ENCODE measurements around the gene GLMN.

The GLMN gene, protein sequence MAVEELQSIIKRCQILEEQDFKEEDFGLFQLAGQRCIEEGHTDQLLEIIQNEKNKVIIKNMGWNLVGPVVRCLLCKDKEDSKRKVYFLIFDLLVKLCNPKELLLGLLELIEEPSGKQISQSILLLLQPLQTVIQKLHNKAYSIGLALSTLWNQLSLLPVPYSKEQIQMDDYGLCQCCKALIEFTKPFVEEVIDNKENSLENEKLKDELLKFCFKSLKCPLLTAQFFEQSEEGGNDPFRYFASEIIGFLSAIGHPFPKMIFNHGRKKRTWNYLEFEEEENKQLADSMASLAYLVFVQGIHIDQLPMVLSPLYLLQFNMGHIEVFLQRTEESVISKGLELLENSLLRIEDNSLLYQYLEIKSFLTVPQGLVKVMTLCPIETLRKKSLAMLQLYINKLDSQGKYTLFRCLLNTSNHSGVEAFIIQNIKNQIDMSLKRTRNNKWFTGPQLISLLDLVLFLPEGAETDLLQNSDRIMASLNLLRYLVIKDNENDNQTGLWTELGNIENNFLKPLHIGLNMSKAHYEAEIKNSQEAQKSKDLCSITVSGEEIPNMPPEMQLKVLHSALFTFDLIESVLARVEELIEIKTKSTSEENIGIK

DNA sequence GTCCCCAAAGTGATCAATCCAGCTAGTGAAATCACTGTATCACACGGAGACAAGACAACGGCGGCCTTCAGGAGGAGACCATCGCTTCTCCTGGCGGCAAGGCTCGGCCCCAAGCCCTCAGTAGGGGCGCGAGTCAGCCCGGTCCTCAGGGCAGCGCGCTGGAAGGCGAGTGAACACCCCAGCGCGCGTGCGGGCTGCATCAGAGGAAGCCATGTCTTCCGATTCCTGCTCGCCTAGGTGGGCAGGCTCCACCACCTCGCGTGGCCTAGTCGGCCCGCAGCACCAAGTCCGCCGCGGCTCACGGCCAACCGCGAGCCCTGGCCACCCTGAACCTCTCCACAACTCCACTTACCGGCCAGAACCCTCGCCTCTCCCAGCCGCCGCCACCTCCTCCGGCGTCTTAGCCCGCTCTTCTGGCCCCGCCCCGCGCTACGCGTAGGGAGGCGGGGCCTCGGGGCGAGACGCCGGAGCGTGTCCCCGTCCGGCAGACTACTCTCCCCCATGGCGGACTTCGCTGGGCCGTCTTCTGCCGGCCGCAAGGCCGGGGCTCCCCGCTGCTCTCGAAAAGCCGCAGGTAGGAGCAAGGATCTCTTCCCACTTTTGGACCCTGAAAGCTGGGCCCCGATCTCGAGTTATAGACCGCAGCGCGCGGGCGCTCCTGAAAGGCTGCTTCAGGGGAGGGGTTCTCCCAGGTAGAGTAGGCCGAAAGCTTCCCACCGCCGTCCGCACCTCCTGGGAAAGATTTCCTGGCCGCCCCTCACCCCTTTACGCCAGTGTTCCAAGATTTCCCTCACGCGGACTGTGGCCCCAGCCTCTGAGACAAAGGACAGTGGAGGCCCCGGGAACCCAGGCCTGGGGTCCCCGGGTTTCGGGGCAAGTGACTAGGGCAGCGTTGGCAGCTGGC lies at the start of gene GLMN, which contains the start of gene RPAP2:
Gene GLMN (minus strand): TSS at position 415 of the 904 bp plus-strand sequence. CDS start 988 bp downstream, outside the sequence.
Gene RPAP2 (plus strand): TSS at position 487 of the 904 bp plus-strand sequence. CDS start 15 bp downstream, at position 502.
- Mint-ChIP-seq H3K4me3 (peak within 1 kb of the TSS; percentile 92), H3K27ac (peak within 1 kb of the TSS; percentile 97), H3K9me3 (no peaks in the 10 kb centered on the region), H3K36me3 (peaks cover 85% of the 10 kb centered on the region), H3K4me1 (peaks cover 34% of the 10 kb centered on the region)
- DNase-seq (ENCODE audit: low spot score in 2 of 2) (peak; percentile 69 to 87), ATAC-seq (peak; percentile 98)

DNA sequence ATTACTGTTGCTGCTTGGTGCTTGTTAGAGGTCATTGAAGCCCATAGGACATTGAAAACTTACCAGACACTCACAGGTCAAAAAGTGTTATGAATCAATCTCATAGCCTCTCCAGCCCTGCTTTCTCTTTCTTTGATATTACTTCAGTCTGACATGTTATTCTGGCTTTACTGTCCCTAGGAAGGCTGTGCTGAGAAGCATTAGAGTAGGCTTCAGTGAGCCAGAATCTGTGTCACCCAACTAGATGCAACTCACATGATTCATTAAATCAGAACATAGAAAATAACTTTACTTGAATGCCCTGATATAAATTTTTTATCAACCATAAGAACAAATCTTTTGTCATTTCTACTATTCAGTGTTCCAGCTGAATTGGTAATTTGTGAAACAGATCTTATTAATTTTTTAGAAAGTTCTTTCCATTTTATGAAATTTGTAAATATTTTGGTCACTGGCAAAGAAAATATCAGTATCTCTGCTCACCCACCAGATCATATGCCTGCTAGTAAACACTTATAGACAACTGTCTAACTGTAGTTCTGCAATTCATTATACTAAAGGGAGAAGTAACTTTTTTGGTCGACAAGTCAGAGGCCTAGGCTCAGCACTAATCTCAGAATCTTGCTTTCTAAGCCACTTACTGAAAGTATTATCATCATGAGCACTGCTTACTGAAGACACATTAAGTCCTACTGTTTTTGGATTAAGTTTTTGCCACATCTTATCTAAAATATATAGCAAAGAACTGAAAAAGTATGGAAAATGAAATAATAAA lies 48.3 kb upstream of the GLMN start:
- Mint-ChIP-seq H3K27ac (no peak overlapping the region), H3K4me3 (no peak overlapping the region), H3K4me1 (peaks cover 9% of the 10 kb centered on the region), H3K9me3 (no peaks in the 10 kb centered on the region), H3K36me3 (peaks cover 48% of the 10 kb centered on the region)
- no peak for ATAC-seq
- DNase-seq (ENCODE audit: low spot score in 2 of 2), result no peak

GRCh38 chr1:92343061-92343460 lies 44.3 kb upstream of the GLMN start:
- H3K27ac Mint-ChIP-seq, result no peak overlapping the region
- peaks cover 57% of the 10 kb centered on the region for H3K36me3 Mint-ChIP-seq
- DNase-seq (ENCODE audit: low spot score in 2 of 2) (no peak), ATAC-seq (no peak)
- no peak overlapping the region for H3K4me3 Mint-ChIP-seq
- H3K4me1 Mint-ChIP-seq, result peaks cover 2% of the 10 kb centered on the region
- H3K9me3 Mint-ChIP-seq, result no peaks in the 10 kb centered on the region

DNA sequence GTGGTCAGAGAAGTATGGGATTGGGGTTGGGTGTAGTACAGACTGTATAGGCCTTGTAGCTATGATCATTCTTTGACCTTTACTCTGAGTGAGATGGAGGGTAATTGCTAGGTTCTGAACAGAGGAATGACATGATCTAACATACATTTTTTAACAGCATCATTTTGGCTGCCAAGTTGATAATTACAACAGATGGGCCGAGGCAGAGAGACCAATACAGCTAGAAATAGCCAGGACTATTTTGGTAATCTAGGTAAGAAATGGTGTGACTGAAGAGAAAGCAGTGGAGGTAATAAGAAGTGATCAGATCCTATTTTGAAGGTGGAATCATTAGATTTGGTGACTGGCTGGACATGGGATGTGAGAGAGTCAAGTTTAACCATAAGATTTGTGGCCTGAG lies 43.6 kb upstream of the GLMN start:
- no peaks in the 10 kb centered on the region for H3K4me1 Mint-ChIP-seq
- no peak for ATAC-seq
- H3K9me3 Mint-ChIP-seq, result no peaks in the 10 kb centered on the region
- H3K36me3 Mint-ChIP-seq, result peaks cover 52% of the 10 kb centered on the region
- H3K27ac Mint-ChIP-seq, result no peak overlapping the region
- no peak overlapping the region for H3K4me3 Mint-ChIP-seq
- no peak for DNase-seq (ENCODE audit: low spot score in 2 of 2)

GRCh38 chr1:92340154-92340553 lies 41.4 kb upstream of the GLMN start:
- Mint-ChIP-seq H3K36me3 (peaks cover 41% of the 10 kb centered on the region), H3K27ac (no peak overlapping the region), H3K9me3 (no peaks in the 10 kb centered on the region), H3K4me1 (no peaks in the 10 kb centered on the region), H3K4me3 (no peak overlapping the region)
- DNase-seq (ENCODE audit: low spot score in 2 of 2) (no peak), ATAC-seq (no peak)

DNA sequence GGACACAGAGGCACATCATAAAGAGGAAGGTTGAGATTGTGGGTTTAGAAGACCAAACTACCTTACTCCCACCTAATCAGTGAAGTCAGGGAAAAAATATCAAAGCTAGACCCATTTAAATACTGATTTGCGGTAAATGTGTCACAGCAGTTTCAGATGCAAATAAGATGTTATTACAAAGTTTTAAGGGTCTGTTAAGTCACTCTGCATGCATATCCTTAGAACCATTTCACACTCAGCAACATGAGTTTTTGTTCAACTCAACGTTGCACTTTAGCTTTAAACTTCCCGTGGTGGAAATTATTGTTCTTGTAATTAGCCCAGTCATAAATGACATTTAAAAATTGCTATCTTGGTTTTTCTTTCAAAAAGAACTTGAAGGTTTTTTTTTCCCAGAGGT lies 34.9 kb upstream of the GLMN start:
- DNase-seq (ENCODE audit: low spot score in 2 of 2) (no peak), ATAC-seq (peak; percentile 55)
- Mint-ChIP-seq H3K4me3 (no peak overlapping the region), H3K9me3 (no peaks in the 10 kb centered on the region), H3K36me3 (peaks cover 42% of the 10 kb centered on the region), H3K27ac (no peak overlapping the region), H3K4me1 (peaks cover 23% of the 10 kb centered on the region)

DNA sequence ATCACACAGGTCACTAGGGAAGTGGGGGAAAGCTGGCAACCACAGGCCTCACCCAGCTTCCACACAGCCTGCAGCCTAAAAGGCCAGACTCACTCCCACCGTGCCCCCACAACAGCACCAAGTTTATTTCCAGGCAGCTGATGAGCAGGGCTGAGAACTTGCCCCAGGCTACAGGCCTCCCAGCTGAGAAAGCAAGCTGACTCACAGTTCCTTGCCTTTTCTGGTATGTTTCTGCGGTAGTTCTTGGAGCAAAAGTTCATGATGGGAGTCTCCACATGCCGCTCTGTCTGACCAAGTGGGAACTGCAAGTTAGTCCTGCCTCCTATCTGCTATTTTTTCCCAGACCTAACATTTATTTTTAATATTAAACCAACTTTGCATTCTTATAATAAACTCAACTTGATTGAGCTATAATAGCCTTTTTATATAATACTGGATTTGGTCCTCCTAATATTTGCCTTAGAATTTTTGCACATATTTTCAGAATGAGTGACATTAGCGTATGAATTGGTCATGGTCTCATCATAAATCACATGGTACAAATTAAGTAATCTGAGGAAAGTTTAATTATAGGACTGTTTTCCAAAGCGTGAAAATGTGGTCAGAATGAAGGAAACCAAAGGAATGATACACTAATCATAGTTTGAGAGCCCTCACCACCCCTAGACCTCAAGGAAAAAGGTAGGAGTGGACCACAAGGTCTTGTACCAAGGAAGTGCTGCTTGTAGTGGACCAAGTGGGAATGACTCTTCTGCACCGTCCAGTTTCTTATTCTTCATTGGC lies 30.8 kb upstream of the GLMN start:
- Mint-ChIP-seq H3K27ac (no peak overlapping the region), H3K4me1 (peaks cover 26% of the 10 kb centered on the region), H3K4me3 (no peak overlapping the region), H3K9me3 (peaks cover 3% of the 10 kb centered on the region), H3K36me3 (peaks cover 36% of the 10 kb centered on the region)
- ATAC-seq (no peak), DNase-seq (ENCODE audit: low spot score in 2 of 2) (no peak)

- ATAC-seq, result no peak
- Mint-ChIP-seq H3K27ac (no peak overlapping the region), H3K36me3 (peaks cover 36% of the 10 kb centered on the region)
Observed at GRCh38 chr1:92327794-92328193, 29.0 kb upstream of the GLMN start.

DNA sequence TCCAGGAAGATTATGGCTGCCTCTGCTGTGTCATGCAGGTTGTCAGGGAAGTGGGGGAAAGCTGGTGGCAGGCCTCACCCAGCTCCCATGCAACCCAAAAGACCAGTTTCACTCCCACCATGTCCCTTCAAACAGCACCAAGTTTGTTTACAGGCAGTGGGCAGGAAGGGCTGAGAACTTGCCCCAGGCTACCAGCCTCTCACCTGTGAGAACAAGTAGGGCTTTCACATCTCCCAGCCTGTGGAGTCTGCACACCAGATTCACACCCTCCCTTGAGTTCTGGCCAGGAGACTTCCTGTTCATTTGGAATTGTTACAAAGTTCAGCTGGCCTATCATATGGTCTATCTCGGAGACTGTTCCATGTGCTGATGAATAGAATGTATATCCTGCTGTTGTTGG lies 27.9 kb upstream of the GLMN start:
- Mint-ChIP-seq H3K9me3 (peaks cover 3% of the 10 kb centered on the region), H3K4me3 (no peak overlapping the region), H3K27ac (no peak overlapping the region), H3K36me3 (peaks cover 47% of the 10 kb centered on the region), H3K4me1 (peaks cover 25% of the 10 kb centered on the region)
- DNase-seq (ENCODE audit: low spot score in 2 of 2), result no peak
- no peak for ATAC-seq

More at GRCh38 chr1:92327794-92328193, 29.0 kb upstream of the GLMN start:
- peaks cover 31% of the 10 kb centered on the region for H3K4me1 Mint-ChIP-seq
- no peak overlapping the region for H3K4me3 Mint-ChIP-seq
- no peak for DNase-seq (ENCODE audit: low spot score in 2 of 2)
- H3K9me3 Mint-ChIP-seq, result peaks cover 3% of the 10 kb centered on the region

GRCh38 chr1:92324784-92325183 lies 26.0 kb upstream of the GLMN start:
- DNase-seq (ENCODE audit: low spot score in 2 of 2), result no peak
- H3K4me3 Mint-ChIP-seq, result peak overlapping the region; percentile 50
- H3K4me1 Mint-ChIP-seq, result peaks cover 17% of the 10 kb centered on the region
- no peak overlapping the region for H3K27ac Mint-ChIP-seq
- H3K36me3 Mint-ChIP-seq, result peaks cover 59% of the 10 kb centered on the region
- peaks cover 3% of the 10 kb centered on the region for H3K9me3 Mint-ChIP-seq
- no peak for ATAC-seq

DNA sequence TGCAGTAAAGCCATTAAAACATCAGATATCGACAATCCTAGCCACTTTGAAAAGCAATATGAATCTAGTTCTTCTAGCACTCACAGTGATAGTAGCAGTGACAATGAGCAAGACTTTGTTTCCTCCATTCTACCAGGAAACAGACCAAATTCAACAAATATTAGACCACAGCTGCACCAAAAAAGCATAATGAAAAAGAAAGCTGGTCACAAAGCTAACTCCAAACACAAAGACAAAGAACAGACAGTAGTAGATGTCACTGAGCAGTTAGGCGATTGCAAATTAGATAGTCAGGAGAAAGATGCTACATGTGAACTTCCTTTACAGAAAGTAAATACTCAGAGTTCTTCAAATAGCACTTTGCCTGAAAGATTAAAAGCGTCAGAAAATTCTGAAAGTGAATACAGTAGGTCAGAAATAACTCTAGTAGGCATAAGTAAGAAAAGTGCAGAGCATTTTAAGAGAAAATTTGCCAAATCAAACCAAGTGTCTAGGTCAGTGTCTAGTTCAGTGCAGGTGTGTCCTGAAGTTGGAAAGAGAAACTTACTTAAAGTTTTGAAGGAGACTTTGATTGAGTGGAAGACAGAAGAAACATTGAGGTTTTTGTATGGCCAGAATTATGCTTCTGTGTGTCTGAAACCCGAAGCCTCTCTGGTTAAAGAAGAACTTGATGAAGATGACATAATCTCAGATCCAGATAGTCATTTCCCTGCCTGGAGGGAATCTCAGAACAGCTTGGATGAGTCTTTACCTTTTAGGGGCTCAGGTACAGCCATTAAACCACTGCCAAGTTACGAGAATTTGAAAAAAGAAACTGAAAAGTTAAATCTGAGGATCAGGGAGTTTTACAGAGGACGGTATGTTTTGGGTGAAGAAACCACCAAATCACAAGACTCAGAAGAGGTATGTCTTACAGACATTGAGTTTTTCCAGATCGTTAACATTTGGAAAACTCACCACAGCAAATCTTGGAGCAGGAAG lies 25.0 kb upstream of the GLMN start:
- ATAC-seq (peak; percentile 82), DNase-seq (ENCODE audit: low spot score in 2 of 2) (no peak)
- Mint-ChIP-seq H3K9me3 (peaks cover 3% of the 10 kb centered on the region), H3K4me1 (peaks cover 25% of the 10 kb centered on the region), H3K4me3 (peak overlapping the region; percentile 50), H3K36me3 (peaks cover 64% of the 10 kb centered on the region), H3K27ac (peak overlapping the region; percentile 30)

GRCh38 chr1:92317836-92318493 lies 19.2 kb upstream of the GLMN start:
- ATAC-seq, result peak; percentile 86
- Mint-ChIP-seq H3K4me3 (peak overlapping the region; percentile 37), H3K27ac (peak overlapping the region; percentile 26), H3K9me3 (no peaks in the 10 kb centered on the region), H3K36me3 (peaks cover 56% of the 10 kb centered on the region), H3K4me1 (peaks cover 56% of the 10 kb centered on the region)
- DNase-seq (ENCODE audit: low spot score in 2 of 2), result no peak
